GM21786 (cell line): Measurements from ENCODE around the gene ANXA2.
"Not testable (repeated sequence)": the region's sequence is repeated elsewhere in the genome, so short reads cannot be mapped to it uniquely, and the experiment has no call there.

Experiments
- ATAC-seq: cut with Tn5 transposase; IDR thresholded peaks from one replicate; pipeline ENCODE4 v1.9.1; 2021; ENCODE audit not compliant: unreplicated experiment

ANXA2 gene

GRCh38 chr15:60397772-60398445, at the start of gene ANXA2:
Gene ANXA2, minus strand, starts transcription at chr15:60397986. Its CDS starts 11,911 bp downstream, at chr15:60386075.
- peak; percentile 62 for ATAC-seq

- no peak for ATAC-seq
Measured at GRCh38 chr15:60444289-60444912, 46.6 kb upstream of the ANXA2 start.

GRCh38 chr15:60442763-60443162, 45.0 kb upstream of the ANXA2 start:
- no peak for ATAC-seq

GRCh38 chr15:60442031-60442650, 44.4 kb upstream of the ANXA2 start:
- ATAC-seq = no peak

- no peak for ATAC-seq
Measured at GRCh38 chr15:60441331-60441730, 43.5 kb upstream of the ANXA2 start.

- ATAC-seq = no peak
Measured at GRCh38 chr15:60438646-60439045, 40.9 kb upstream of the ANXA2 start.

- no peak for ATAC-seq
Measured at GRCh38 chr15:60428935-60429334, 31.1 kb upstream of the ANXA2 start.

- no peak for ATAC-seq
Measured at GRCh38 chr15:60426870-60427508, 29.2 kb upstream of the ANXA2 start.

GRCh38 chr15:60425461-60425860, 27.7 kb upstream of the ANXA2 start:
- ATAC-seq = no peak

- ATAC-seq = no peak
Measured at GRCh38 chr15:60424006-60424405, 26.2 kb upstream of the ANXA2 start.

- ATAC-seq = no peak
Measured at GRCh38 chr15:60423537-60423936, 25.8 kb upstream of the ANXA2 start.

GRCh38 chr15:60421544-60421943, 23.8 kb upstream of the ANXA2 start:
- ATAC-seq = no peak

- no peak for ATAC-seq
Measured at GRCh38 chr15:60420203-60420716, 22.5 kb upstream of the ANXA2 start.

GRCh38 chr15:60419753-60420152, 22.0 kb upstream of the ANXA2 start:
- ATAC-seq = no peak

- no peak for ATAC-seq
Measured at GRCh38 chr15:60418096-60418495, 20.3 kb upstream of the ANXA2 start.

- ATAC-seq = no peak
Measured at GRCh38 chr15:60417112-60417511, 19.3 kb upstream of the ANXA2 start.

- ATAC-seq = no peak
Measured at GRCh38 chr15:60416484-60416883, 18.7 kb upstream of the ANXA2 start.

GRCh38 chr15:60414016-60414682, 16.4 kb upstream of the ANXA2 start:
- no peak for ATAC-seq

- ATAC-seq = no peak
Measured at GRCh38 chr15:60413231-60413824, 15.5 kb upstream of the ANXA2 start.

GRCh38 chr15:60412807-60413206, 15.0 kb upstream of the ANXA2 start:
- ATAC-seq = not testable (repeated sequence)
